Suppressor macrophage treated with lipopolysaccharide for 4 hours (primary cell): ENCODE data around the gene HOXC12.

Experiments used
- DNase-seq: peaks from one replicate; pipeline ENCODE4 v3.0.0-alpha.2; 2020

The HOXC12 gene

GRCh38 chr12:53998110-53998899 is 43.6 kb downstream of the HOXC12 start:
- DNase-seq: no peak

GRCh38 chr12:53998900-53999236 is 44.2 kb downstream of the HOXC12 start:
- DNase-seq: no peak

GRCh38 chr12:53999559-54000115 is 44.9 kb downstream of the HOXC12 start:
- DNase-seq: no peak

- DNase-seq: no peak
Measured at GRCh38 chr12:54000116-54001114, 45.7 kb downstream of the HOXC12 start, which contains the start of gene HOXC9. TSS of gene HOXC9 (plus strand) at chr12:54000161. CDS start at chr12:54000189, 28 bp downstream.

GRCh38 chr12:54001283-54002187 is 46.8 kb downstream of the HOXC12 start:
- DNase-seq: no peak

- no peak for DNase-seq
Measured at GRCh38 chr12:54002278-54002914, 47.7 kb downstream of the HOXC12 start.

- DNase-seq: no peak
Measured at GRCh38 chr12:54002915-54003389, 48.2 kb downstream of the HOXC12 start.

- no peak for DNase-seq
Measured at GRCh38 chr12:54003625-54004024, 48.9 kb downstream of the HOXC12 start.

- DNase-seq: no peak
Measured at GRCh38 chr12:54004063-54004840, 49.5 kb downstream of the HOXC12 start.

- no peak for DNase-seq
Measured at GRCh38 chr12:54004841-54005530, 50.3 kb downstream of the HOXC12 start.

GRCh38 chr12:54005531-54005852 is 50.8 kb downstream of the HOXC12 start:
- no peak for DNase-seq

GRCh38 chr12:54005853-54006558 is 51.3 kb downstream of the HOXC12 start:
- DNase-seq: peak; percentile 90

GRCh38 chr12:54006559-54007220 is 52.0 kb downstream of the HOXC12 start:
- no peak for DNase-seq

GRCh38 chr12:54007538-54008259 is 53.0 kb downstream of the HOXC12 start:
- DNase-seq: no peak

GRCh38 chr12:54008260-54008552 is 53.5 kb downstream of the HOXC12 start:
- no peak for DNase-seq
